NCI-H510A treated with DMSO at 0.1 percent for 48 hours (cell line): ENCODE results near the gene SH3BGRL2.
"Not testable (repeated sequence)": the region's sequence is repeated elsewhere in the genome, so short reads cannot be mapped to it uniquely, and the experiment has no call there.

Experiments
- DNase-seq: peaks from one replicate; lab custom pipeline; 2025; lab: John Stamatoyannopoulos, UW

The SH3BGRL2 gene

DNA sequence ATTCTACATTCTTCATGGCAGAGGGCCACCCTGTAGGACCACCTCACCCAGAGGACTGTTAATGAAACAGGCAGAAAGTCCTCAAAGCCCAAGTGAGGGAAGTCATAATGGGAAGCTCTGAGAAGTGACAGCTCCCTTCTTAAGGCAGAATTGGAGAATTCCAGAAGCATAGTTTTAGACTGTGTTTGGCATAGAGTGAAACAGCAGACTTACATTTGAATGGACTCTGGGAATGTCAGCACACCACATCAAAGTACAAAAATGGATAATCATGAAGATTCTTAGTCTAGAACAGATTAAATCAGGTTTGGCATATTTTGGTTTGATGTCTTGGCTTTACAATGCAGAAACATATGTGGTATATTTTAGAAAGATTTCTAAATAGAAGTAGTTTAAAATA lies 17.9 kb downstream of the SH3BGRL2 start:
- no peak for DNase-seq

GRCh38 chr6:79650950-79651349 lies 19.8 kb downstream of the SH3BGRL2 start:
- DNase-seq = no peak

DNA sequence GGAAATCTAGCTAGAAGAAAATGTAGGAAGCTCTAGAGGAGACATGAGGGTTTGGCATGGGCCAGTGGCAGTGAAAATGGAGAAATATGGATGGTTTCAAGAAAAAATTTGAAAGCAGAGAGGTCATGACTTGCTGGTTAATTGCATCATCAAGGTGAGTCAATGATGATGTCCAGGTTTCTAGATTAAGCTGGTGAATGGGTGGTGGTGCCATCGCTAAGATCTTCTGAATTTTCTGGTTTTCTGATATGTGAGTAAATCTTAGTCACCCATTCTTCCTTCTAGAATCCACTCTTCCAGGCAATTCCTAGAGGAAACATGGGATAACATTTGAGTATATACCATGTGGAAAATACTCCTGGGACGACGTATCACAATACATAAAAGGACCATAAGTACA lies 25.0 kb downstream of the SH3BGRL2 start:
- no peak for DNase-seq

DNA sequence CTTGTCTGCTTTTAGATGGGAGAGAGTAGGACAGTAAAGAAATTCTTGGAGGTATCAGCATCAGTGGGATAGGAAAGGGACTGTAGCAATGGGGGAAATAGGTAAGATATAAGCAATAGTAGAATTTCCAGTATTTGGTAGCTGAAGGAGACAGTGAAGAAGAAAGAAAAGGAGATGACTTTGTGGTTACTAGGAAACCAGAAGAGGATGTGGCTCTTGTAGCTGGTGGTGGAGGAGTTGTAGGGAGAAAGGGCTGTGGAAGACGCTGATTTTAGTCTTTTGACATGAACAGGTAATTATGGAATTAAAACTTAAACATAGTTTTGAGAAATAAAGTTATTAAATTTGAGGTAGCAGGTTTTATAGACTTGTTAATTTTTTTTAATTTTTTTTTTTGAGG lies 26.1 kb downstream of the SH3BGRL2 start:
- DNase-seq = no peak

- DNase-seq = peak; percentile 8
Measured at GRCh38 chr6:79663655-79664054, 32.5 kb downstream of the SH3BGRL2 start.

GRCh38 chr6:79665725-79666551 lies 34.8 kb downstream of the SH3BGRL2 start:
- no peak for DNase-seq

GRCh38 chr6:79666634-79667033 lies 35.5 kb downstream of the SH3BGRL2 start:
- DNase-seq = no peak

DNA sequence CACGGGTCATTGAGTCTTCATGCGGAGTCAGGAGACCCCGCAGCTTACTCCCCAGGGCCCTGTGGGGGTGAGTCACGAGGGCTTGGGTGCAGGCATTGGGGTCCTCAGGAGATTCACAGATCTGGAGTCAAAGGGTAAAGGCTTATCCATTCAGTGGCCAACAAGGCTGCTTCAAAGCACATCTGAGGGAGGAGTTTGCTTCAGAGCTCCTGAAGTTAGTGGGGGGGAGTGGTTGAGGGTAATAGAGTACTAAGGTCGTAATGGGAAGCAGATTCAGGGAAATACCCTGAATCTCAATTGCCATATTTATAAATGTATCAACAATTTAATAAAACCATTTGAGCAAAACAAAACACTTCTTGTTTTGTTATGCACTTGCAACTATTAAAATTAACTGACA lies 37.3 kb downstream of the SH3BGRL2 start:
- DNase-seq = no peak

DNA sequence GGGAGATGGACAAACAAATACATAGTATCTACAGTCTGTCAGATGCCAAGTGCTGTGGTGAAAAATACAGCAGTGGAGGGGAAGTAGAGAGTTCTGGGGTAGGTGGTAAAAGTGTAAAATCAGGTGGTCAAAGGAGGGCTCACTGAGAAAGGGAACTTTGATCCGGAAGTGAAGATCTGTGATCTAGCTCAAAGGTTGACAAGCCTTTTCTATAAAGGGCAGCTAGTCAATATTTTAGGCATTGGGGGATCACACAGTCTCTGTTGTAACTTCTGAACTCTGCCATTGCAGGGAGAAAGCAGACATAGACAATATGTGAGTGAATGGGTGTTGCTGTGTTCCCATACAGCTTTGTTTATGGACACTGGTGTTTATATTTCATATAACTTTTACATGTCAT lies 38.6 kb downstream of the SH3BGRL2 start:
- DNase-seq = no peak

GRCh38 chr6:79670789-79671188 lies 39.7 kb downstream of the SH3BGRL2 start:
- DNase-seq = peak; percentile 45

- peak; percentile 80 for DNase-seq
Measured at GRCh38 chr6:79671600-79672266, 40.6 kb downstream of the SH3BGRL2 start.

DNA sequence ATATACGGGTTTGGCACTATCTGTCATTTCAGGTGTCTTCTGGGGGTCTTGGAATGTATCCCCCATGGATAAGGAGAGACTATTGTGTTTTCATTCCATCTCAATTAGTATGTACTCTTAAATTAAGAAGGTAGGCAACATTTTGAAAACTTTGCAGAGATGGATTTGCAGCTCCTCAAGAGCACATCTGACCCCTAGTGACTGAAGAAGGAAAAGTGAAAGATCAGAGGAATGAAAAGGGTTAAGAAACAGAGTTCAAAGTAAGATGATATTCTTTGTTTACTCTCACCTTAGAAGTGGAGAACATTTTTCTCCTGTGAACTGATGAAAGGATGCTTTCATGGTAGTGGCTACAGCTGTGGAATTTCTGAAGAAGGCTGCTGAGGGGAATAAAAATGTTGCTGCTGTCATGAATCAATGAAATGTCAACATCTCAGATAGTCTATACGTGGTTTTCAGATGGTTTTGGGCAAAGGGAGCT lies 41.5 kb downstream of the SH3BGRL2 start:
- peak; percentile 28 for DNase-seq

- DNase-seq = no peak
Measured at GRCh38 chr6:79673947-79674346, 42.8 kb downstream of the SH3BGRL2 start.

DNA sequence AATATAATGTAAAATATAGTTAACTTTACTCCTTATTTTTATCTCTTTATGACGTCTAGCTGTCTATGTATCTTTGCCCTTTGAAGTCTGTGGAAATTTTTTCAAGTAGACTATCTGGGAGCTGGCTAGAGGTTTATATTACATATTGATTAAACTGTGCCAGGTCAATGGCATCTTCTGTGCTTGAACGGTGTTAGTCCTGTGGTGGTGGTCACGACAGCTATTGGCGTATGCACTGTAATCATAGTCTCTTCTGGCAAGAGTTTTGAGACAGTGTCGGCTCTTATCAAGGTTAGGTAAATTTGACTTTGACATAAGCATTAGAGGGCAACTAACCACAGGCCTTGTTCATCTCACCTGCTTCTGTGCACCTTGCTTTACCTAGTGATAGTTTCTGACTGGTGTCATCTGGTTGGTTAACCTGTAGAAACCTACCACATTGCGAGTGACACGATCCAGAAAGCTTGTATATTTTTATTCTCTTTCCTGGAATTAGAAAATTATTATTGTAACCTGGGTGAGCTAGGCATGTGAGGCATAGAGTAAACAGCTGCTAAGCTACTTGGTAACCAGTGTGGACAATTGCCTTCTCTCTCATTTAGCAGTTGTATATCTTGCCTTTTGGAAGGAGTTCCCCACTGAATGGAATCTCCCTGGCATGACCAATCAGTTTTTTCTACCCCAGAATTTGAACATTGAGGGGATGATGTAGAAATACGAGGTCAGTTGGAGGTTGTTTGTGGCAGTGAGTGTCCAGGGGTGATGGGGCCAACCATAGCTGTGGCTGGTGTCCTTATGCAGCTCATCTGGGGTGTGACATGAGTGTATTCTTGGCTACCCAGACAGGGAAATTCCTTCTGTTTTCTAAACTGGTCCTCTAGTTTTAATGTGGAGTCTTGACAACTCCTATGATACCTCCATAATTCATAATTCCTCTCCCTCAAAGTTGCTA lies 45.9 kb downstream of the SH3BGRL2 start:
- no peak for DNase-seq

DNA sequence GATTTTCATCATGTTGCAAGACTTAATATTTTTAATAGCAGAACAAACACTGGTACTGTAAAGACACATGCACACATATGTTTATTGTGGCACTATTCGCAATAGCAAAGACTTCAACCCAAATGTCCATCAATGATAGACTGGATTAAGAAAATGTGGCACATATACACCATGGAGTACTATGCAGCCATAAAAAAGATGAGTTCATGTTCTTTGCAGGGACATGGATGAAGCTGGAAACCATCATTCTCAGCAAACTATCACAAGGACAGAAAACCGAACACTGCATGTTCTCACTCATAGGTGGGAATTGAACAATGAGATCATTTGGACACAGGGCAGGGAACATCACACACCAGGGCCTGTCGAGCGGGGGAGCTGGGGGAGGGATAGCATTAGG lies 51.6 kb downstream of the SH3BGRL2 start:
- not testable (repeated sequence) for DNase-seq

DNA sequence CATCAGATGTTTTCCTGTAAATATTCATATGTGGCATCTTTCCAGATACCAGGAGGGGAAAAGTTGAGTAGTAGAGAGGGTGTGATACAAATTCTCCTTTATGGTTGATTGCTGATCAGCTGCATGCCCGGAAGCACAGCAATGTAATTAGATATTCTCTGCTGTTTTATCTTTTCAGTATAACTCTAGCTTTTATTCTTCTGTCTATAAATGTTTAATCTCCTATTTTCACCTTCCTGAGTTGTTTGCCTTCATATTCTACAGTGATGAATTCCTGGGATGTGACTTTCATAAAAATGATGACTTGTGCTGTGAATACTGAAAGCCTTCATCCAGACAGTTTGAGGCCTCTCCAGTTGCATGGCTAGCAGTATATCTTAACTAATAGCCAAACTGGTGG lies 53.7 kb downstream of the SH3BGRL2 start:
- peak; percentile 19 for DNase-seq

DNA sequence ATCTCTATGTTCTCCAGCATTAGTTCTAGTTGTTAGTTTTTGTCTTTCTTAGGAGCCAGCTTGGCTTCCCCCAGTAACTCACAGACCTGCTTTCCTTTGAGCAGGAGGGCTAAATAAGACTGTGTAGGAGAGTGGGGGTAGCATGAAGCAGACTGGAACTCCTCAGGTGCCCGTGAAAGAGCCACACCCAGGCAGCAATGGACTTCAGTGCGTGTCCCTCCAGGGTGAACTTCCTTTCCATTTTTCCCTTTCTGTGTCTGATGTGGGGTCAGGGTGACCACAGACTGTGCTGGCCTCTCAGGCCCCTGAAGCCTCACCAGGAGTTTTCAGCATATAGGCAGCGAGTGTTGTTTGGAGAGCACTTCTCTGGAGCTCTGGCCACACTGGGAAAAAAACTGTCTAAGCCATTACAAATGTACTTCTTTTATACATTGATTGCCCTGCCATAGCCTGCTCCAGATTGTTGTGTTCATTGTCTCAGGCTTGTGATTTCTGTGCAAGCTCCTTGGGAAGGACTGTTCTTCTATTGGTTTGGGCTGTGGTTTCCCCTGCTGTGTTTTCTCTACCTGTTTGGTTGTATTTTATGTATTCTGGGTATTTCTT lies 55.7 kb downstream of the SH3BGRL2 start:
- DNase-seq = no peak

- DNase-seq = no peak
Measured at GRCh38 chr6:79687759-79688158, 56.6 kb downstream of the SH3BGRL2 start.

DNA sequence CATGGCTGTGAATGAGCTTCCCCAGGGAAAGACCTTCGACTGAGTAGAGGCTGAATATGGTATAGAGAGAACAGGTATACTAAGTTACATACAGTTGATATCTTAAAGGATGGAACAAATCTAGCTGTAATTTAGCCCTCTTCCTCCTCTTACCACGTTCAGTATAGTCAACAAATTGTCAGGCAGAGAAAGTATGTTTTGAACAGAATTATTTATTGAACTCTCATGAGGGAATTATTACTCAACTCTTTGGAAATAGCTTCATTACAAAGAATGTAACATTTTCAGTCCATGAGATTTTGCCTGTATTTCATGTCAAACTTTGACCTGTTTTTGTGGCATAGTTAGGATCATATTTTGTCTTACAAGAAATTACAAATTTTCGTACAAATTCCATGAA lies 63.0 kb downstream of the SH3BGRL2 start:
- no peak for DNase-seq

DNA sequence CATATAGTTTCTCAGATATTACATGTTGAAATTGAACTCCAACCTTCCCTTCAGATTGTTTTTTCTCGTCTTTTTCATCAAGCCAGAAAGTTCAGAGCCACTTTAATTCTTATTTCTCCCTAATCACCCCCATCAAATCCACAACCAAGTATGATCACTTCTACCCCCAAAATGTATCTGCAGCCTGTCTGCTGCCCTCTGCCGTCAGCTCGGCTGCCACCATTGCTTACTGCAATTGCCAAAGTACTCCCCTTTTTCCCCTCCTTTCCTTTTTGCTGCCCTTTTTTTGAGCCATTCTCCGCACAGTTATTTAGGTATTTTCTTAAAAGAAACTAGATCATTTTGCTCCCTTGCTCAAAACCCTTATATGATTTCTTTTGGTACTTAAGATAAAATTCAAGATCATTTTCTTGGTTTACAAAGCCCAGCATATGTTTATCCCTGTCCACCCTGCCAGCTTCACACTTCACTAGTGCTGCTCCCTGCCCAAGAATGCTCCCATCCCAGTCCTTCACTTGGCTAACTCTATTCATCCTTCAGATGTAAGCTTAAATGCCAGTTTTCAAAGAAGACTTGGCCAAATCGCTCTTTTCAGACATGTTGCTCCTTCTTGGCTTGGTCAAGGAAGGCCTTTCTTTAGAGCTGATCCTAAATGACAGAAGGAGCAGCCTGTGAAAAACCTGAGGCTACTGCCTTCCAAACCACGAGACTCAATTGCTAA lies 63.7 kb downstream of the SH3BGRL2 start:
- DNase-seq = no peak

GRCh38 chr6:79697430-79697829 lies 66.3 kb downstream of the SH3BGRL2 start:
- DNase-seq = no peak
